PC-3 (cell line): Measurements from ENCODE around the gene CNNM3. TPM values are rescaled to one million over a fixed set of nuclear protein-coding genes. Genes with fewer than 3 reads are reported as not detected.

Source experiments
- ATAC-seq: fragments of 200-7000 bp; cut with Tn5 transposase; 2 replicates; pipeline ENCODE4 v1.9.1; 2020; ENCODE audit warnings: mild to moderate bottlenecking, moderate library complexity
- BruUV-seq: library from RNA; stranded (reverse); fragments of 400-500 nt; replicated peaks from 2 replicates; lab custom pipeline; 2021; lab: Mats Ljungman, UMichigan
- CTCF ChIA-PET: fragments of 300-600 bp; sonication (Branson Sonifier 250); formaldehyde crosslinking; loops from one replicate; lab custom pipeline; 2022; ENCODE audit warnings: antibody characterized with exemption; lab: Charles Lee
- POLR2A ChIA-PET: fragments of 300-600 bp; sonication (Branson Sonifier 250); formaldehyde crosslinking; loops from one replicate; lab custom pipeline; 2022; ENCODE audit warnings: antibody characterized with exemption; ENCODE audit not compliant: unreplicated experiment; lab: Charles Lee
- DNase-seq: peaks from one replicate; pipeline ENCODE4 v3.0.0-alpha.2; 2015
- H2AFZ ChIP-seq: fragments of 300-600 bp; sonication (generic); 2 replicates; pipeline ENCODE4 v1.6.0; 2016; ENCODE audit warnings: antibody characterized with exemption, low read length
- H3F3A ChIP-seq: fragments of 300-600 bp; sonication (generic); one replicate; pipeline ENCODE4 v1.6.0; 2017; ENCODE audit warnings: antibody characterized with exemption, low read length, control low read depth, mild to moderate bottlenecking; ENCODE audit not compliant: unreplicated experiment
- H3K27ac ChIP-seq: fragments of 300-600 bp; sonication (generic); 2 replicates; pipeline ENCODE4 v1.5.1; 2016; ENCODE audit warnings: mild to moderate bottlenecking, low read length
- H3K27me3 ChIP-seq: fragments of 300-600 bp; sonication (generic); 2 replicates; pipeline ENCODE4 v1.6.1; 2016; ENCODE audit warnings: low read length, mixed read lengths
- H3K36me3 ChIP-seq: fragments of 300-600 bp; sonication (generic); 2 replicates; pipeline ENCODE4 v1.6.1; 2016; ENCODE audit warnings: low read depth, mixed run types, low read length, mixed read lengths
- H3K4me1 ChIP-seq: fragments of 300-600 bp; sonication (generic); 2 replicates; pipeline ENCODE4 v1.5.1; 2016; ENCODE audit warnings: low read length; ENCODE audit not compliant: insufficient read depth
- H3K4me2 ChIP-seq: fragments of 300-600 bp; sonication (generic); 2 replicates; pipeline ENCODE4 v1.6.0; 2016; ENCODE audit warnings: low read length
- H3K4me3 ChIP-seq: fragments of 300-600 bp; sonication (generic); 2 replicates; pipeline ENCODE4 v1.5.1; 2016; ENCODE audit warnings: mild to moderate bottlenecking, low read length, mixed read lengths
- H3K79me2 ChIP-seq: fragments of 300-600 bp; sonication (generic); 2 replicates; pipeline ENCODE4 v1.6.1; 2017; ENCODE audit warnings: low read length, mixed read lengths
- H3K9ac ChIP-seq: fragments of 300-600 bp; sonication (generic); 2 replicates; pipeline ENCODE4 v1.6.0; 2016; ENCODE audit warnings: mild to moderate bottlenecking, low read length
- H3K9me2 ChIP-seq: fragments of 300-600 bp; sonication (generic); replicated peaks from 2 replicates; pipeline ENCODE4 v1.6.1; 2016; ENCODE audit warnings: mixed run types, low read length, mixed read lengths
- H3K9me3 ChIP-seq: fragments of 300-600 bp; sonication (generic); 2 replicates; pipeline ENCODE4 v1.6.1; 2016; ENCODE audit warnings: low read length, mixed read lengths
- H4K20me1 ChIP-seq: fragments of 300-600 bp; sonication (generic); 2 replicates; pipeline ENCODE4 v1.6.1; 2016; ENCODE audit warnings: low read length, mixed read lengths
- CTCF ChIP-seq: fragments of 300-600 bp; sonication (generic); conservative IDR thresholded peaks from 2 replicates; pipeline ENCODE4 v1.5.1; 2017; ENCODE audit warnings: antibody characterized with exemption, low read depth, mild to moderate bottlenecking, low read length
- EZH2 ChIP-seq: fragments of 300-600 bp; sonication (generic); IDR thresholded peaks from one replicate; pipeline ENCODE4 v1.6.1; 2017; ENCODE audit warnings: antibody characterized with exemption, mild to moderate bottlenecking, low read length; ENCODE audit not compliant: unreplicated experiment
- EZH2phosphoT487 ChIP-seq: fragments of 300-600 bp; sonication (generic); IDR thresholded peaks from 2 replicates; pipeline ENCODE4 v1.6.1; 2018; ENCODE audit warnings: mild to moderate bottlenecking, antibody characterized with exemption, low read length, borderline replicate concordance
- intact Hi-C: fragments of 100-400 bp; cut with micrococcal nuclease; formaldehyde crosslinking; loops from 2 replicates; pipeline ENCODE4 v1.9.0; 2023
- total RNA-seq: library from RNA; depleted of rRNA; stranded (reverse); fragments of >200 nt; gene quantifications from 2 replicates; pipeline ENCODE4 v1.2.3, GENCODE V29; 2014

Gene CNNM3
- total RNA-seq, 1 experiment from 2014 or later, result 9.0 TPM

GRCh38 chr2:96797066-96797625 is 18.9 kb upstream of the CNNM3 start:
- H3K79me2 ChIP-seq, result no peaks in the 10 kb centered on the region
- H3K4me3 ChIP-seq, result no peak overlapping the region
- DNase-seq (no peak), ATAC-seq (no peak)
- no peak overlapping the region for H3K4me2 ChIP-seq
- no peaks in the 10 kb centered on the region for H3K9me3 ChIP-seq
- H3K36me3 ChIP-seq, result peaks cover 3% of the 10 kb centered on the region; the same call in 1 of the 2 replicates
- H3K4me1 ChIP-seq, result no peaks in the 10 kb centered on the region
- intact Hi-C loops, result no loop called here
- H3K9ac ChIP-seq, result no peak overlapping the region
- no peak overlapping the region for H3K27ac ChIP-seq
- CTCF ChIA-PET, result no interaction called here
- no peaks in the 10 kb centered on the region for H3K27me3 ChIP-seq
- H3F3A ChIP-seq, result no peaks in the 10 kb centered on the region
- no TSS peak for BruUV-seq
- no peaks in the 10 kb centered on the region for H4K20me1 ChIP-seq
- H3K9me2 ChIP-seq, result no peaks in the 10 kb centered on the region
- POLR2A ChIA-PET, result no interaction called here
- H2AFZ ChIP-seq, result no peak overlapping the region
- TF ChIP-seq EZH2phosphoT487 (no peak), EZH2 (no peak), CTCF (no peak)

GRCh38 chr2:96798733-96799622 is 17.1 kb upstream of the CNNM3 start:
- DNase-seq, result no peak
- intact Hi-C loops, result no loop called here
- ChIA-PET POLR2A (no interaction called here), CTCF (no interaction called here)
- Histone ChIP-seq H2AFZ (no peak overlapping the region), H3K9me2 (no peaks in the 10 kb centered on the region), H3K4me1 (no peaks in the 10 kb centered on the region), H3K4me3 (no peak overlapping the region), H3K9me3 (no peaks in the 10 kb centered on the region), H3K27ac (no peak overlapping the region), H3F3A (no peaks in the 10 kb centered on the region), H3K9ac (no peak overlapping the region), H3K79me2 (no peaks in the 10 kb centered on the region), H3K36me3 (peaks cover 3% of the 10 kb centered on the region; the same call in 1 of the 2 replicates), H3K4me2 (no peak overlapping the region), H3K27me3 (no peaks in the 10 kb centered on the region), H4K20me1 (no peaks in the 10 kb centered on the region)
- BruUV-seq, result no TSS peak
- ATAC-seq, result no peak
- TF ChIP-seq CTCF, result no peak
- TF ChIP-seq EZH2, result no peak
- no peak for TF ChIP-seq EZH2phosphoT487

GRCh38 chr2:96799623-96799935 is 16.5 kb upstream of the CNNM3 start:
- Histone ChIP-seq H3K36me3 (peaks cover 3% of the 10 kb centered on the region; the same call in 1 of the 2 replicates), H3K27me3 (no peaks in the 10 kb centered on the region), H3K4me1 (no peaks in the 10 kb centered on the region), H3K79me2 (no peaks in the 10 kb centered on the region), H3K9me3 (no peaks in the 10 kb centered on the region), H3K9ac (no peak overlapping the region), H4K20me1 (no peaks in the 10 kb centered on the region), H3K9me2 (no peaks in the 10 kb centered on the region), H3K4me2 (no peak overlapping the region), H3K4me3 (no peak overlapping the region), H2AFZ (no peak overlapping the region), H3K27ac (no peak overlapping the region), H3F3A (no peaks in the 10 kb centered on the region)
- intact Hi-C loops, result no loop called here
- ChIA-PET POLR2A (no interaction called here), CTCF (no interaction called here)
- no TSS peak for BruUV-seq
- no peak for ATAC-seq
- DNase-seq, result no peak
- TF ChIP-seq EZH2phosphoT487 (no peak), EZH2 (no peak), CTCF (no peak)
